ENCODE results near the gene ITPRIPL2. TPM values are rescaled to one million over a fixed set of nuclear protein-coding genes. Genes with fewer than 3 reads are reported as not detected.

The ITPRIPL2 gene
- total RNA-seq (2022; extraction: Qiagen RNA extraction), result 11.0 to 18.3 TPM (median 15.8 TPM) in 5 replicates

DNA sequence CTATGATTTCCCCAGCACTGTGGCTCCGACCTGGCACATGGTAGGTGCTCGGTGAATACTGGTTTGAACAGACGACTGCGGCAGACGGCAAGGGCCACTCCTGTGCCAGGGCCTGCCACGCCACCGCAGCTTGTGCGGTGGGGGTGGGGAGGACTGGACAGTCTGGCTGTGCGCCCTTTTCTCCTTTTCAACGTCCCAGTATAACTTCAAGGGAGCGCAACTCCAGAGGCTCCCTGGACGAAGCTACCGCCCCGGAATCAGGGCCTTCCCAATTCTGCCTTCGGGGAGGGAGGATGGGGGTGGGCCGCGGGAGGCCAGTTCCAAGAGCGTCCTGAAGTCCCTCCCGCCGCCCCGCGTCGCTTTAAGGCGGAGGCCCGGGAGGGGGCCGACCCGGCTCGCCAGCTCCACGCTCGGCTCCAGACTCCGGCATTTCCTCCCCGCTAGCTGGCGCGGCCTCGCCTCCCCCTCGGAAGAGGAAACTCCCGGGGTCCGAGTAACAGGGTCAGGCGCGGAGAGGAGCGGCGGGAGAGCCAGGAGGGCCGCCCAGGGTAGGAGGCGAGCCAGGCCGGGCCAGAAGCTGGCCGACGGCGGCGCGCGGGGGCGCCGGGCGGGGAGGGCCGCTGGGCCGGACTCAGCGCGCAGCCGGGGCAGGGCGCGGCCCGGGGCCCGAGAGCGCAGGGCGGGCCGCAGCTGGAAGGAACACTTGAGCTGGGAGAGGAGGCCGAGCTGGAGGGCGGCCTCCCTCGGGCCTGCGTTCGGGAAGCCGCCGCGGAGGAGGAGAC lies at the start of gene ITPRIPL2:
Gene ITPRIPL2, plus strand, starts transcription at position 388 of the 782 bp plus-strand sequence. CDS start 498 bp downstream, outside the sequence.

DNA sequence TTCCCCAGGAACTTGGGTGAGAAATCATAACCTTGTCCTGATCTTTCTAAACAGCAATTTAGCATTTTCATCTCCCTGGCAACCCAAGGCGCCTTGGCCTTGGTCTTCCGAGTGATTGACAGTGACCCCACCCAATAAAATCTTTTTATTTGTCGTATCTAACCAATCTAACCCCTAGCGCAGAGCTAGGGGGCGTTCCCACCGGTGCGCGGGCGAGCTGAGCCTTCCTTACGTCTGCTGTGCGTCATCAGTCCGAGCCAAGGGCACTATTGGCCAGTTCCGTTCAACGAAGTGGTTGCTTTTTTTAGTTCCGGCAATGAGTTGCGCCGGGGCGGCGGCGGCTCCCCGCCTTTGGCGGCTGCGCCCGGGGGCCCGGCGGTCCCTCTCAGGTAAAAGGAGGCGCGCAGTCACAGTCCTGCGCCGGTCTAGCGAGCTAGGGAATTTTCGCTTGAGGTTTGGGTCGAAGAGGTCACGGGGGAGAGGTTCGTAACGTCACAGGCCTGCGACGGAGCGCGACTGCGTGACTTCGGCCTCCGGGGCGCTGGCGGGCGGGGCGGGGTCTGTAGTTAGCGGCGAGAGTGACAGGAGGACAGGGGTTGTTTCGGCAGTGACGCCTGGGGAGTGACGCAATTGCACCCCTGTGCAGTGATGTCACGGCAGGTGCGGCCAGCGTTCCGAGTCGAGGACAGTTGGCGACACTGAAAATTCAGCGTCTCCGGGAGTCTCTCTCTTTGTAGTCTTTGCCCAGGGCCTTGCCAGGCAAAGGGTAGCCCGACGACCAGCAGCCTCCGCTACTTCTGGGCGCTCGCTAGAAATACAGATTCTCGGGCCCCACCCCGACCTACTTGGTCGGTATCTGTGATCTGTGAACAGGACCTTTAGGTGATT lies 46.2 kb upstream of the ITPRIPL2 start, which contains the start of gene COQ7:
Gene COQ7, plus strand, starts transcription at position 266 of the 888 bp plus-strand sequence. Its CDS starts 51 bp downstream, at position 317.

GRCh38 chr16:19167710-19168370 lies 54.1 kb downstream of the ITPRIPL2 start, which contains the start of gene SYT17:
Gene SYT17, plus strand, starts transcription at chr16:19168240. Its CDS starts 407 bp downstream, at chr16:19168647.

Other genes starting within 250 kb of the ITPRIPL2 start
- gene SMG1, start 187.6 kb upstream of the ITPRIPL2 start, total RNA-seq (2022; extraction: Qiagen RNA extraction), result 13.8 to 23.9 TPM (median 21.7 TPM) in 5 replicates
- 6.2 to 8.8 TPM (median 7.4 TPM) in 5 replicates for gene TMC7, start 130.0 kb upstream of the ITPRIPL2 start, total RNA-seq (2022; extraction: Qiagen RNA extraction)
- gene COQ7, start 46.4 kb upstream of the ITPRIPL2 start, total RNA-seq (2022; extraction: Qiagen RNA extraction), result 23.4 to 26.0 TPM (median 24.4 TPM) in 5 replicates
- 9.7 to 13.1 TPM (median 11.0 TPM) in 5 replicates for gene SYT17, start 54.3 kb downstream of the ITPRIPL2 start, total RNA-seq (2022; extraction: Qiagen RNA extraction)
- 0.11 to 0.32 TPM (median 0.19 TPM) in 4 of 5 replicates, not detected in the other for gene CLEC19A, start 171.8 kb downstream of the ITPRIPL2 start, total RNA-seq (2022; extraction: Qiagen RNA extraction)

Measured in A549 treated with Mapracorat at 1 μM for 4 hours (cell line).